HG03097 (cell line): ENCODE measurements around the gene MIX23.

Experiments
- ATAC-seq: cut with Tn5 transposase; IDR thresholded peaks from one replicate; pipeline ENCODE4 v1.9.1; 2021; ENCODE audit not compliant: unreplicated experiment, low FRiP score

The MIX23 gene

DNA sequence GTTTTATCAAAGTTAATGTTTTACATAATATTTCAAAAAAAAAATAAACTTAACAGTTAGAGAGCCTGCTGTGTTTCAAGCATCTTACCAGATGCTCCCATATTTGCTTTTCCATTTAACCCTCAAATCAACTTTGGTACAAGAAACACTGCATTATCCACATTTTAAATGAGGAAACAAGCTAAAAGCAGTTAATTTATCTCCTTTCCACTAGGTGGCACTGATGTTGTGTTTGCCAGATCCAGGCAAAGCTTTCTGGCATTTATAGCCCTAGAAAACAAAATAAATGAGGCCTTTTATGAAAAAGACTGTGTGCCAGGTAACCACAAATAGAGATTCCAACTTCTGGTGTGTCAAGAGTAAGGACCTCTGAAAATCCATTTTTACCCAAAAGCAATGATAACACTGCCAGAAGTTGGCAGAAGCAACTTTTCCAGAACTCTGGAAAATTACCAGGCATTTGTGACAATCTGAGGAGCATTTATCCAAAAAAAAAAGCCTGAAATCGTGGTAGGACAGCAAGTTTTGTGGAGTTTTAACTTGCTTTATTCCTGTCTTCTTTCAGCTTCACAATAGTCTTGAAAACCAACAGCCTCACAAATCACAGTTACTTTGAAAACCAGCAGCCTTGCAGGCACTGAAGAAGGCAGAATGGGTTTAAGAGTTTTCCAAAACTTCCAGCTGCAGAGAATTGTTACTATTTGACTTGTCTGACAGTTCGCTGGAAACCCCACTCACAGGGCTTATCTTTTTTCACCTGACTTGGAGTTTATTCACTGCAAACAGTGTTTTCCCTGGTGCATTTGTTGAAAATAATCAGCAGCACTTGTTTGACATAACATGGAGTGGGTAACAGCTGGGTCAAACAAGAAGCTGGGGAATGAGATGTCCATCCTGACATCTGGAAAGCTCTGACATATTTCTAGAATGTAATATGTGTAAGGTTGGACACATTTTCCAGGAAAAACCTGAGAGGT is 10.1 kb upstream of the MIX23 start:
- no peak for ATAC-seq

DNA sequence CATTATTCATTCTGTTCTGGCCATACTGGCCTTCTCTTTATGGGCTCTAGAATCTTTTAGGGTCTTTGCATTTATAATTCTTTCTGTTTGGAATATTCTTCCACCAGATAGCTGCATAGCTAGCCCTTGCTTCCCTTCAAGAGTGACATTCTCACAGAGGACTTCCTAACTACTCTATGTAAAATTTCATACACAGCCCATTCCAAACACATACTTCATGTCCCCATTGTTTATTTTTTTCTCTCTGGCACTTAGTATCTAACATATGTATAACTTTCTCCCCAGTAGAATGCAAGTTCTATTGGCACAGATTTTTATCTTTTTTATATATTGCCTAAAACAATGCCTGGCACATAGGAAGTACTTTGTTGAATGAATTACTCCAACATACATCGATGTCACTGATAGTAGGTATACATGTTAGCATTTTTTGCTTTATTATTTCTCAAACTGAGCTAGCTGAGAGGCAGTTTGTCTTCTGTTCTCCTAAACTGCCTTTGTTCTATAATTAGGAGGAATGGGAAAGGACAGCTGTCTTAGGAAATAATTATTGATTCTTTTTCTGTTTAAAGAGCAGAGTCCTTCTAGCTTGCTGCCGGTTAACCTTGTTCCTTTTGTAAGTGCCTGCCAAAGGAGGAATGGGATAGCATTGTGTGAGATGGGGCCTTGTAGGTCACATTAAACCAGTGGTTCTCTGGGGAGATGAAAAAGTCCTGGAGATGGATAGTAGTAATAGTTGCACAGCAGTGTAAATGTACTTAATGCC is 8.8 kb upstream of the MIX23 start:
- no peak for ATAC-seq

DNA sequence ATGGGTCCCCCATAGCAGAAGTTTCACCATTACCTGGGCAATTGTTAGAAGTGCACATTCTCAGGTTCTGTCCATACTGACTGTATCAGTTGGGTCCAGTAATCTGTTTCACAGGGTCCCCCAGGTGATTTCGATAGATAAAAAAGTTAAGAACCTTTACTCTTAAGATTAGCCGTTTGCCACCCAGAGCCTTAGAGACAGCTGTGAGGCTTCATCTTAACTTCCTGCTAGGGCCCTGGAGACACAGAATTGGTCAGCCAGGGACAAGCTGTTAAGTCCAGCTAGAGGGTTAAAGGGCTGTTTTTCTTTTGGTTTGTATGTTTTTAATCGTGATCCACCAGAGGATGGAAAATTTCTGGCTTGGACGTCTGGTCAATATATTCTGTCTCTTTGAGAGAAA is 7.6 kb upstream of the MIX23 start:
- no peak for ATAC-seq

DNA sequence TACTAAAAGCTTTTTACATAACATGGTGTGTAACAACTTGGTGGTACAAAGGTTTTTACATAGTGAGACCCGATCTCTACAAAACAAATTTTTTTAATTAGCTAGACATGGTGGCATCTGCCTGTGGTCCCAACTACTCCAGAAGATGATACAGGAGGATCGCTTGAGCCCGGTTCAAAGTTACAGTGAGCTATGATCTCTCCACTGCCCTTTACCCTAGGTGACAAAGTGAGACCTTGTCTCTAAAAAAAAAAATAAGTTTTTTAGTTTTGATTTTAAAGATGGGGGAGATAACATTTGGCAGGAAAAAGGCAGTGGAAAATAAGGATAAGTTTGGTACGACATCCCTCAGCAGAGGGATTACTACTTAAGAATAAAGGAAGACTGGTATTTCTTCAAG is 6.9 kb upstream of the MIX23 start:
- ATAC-seq: no peak

DNA sequence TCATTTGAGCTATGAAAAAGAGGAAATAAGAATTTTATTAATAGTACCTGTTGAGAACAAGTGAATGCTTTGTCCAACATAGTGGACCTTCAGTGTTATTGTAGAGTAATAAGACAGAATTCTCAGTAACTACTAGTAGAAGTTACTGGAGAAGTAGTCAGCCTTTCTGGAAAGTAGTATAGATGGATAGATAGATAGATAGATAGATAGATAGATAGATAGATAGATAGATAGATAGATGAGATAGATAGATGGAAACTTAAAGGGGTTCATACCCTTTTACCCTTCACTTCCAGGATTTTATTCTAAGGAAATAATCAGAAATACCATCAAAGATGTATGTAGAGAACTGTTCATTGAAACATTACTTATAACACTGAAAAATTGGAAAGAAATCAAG is 6.2 kb upstream of the MIX23 start:
- ATAC-seq: no peak

DNA sequence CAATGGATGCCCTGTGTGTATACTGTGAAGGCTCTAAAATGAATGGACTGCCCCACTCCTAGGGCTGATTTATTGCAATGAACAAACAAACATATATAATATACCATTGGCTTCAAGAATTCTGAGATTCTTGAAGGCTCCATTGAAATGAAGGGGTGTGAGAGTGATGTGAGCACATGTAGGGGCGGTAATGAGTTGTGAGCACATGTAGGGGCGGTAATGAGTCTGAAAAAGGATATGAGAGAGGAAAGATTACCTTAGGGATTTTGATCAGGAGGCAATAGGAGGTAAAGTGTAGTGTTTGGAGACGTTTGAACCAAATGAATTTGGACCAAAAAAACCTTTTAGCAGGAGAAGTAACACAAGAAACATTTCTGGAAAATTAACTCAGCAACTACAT is 4.7 kb upstream of the MIX23 start:
- no peak for ATAC-seq

DNA sequence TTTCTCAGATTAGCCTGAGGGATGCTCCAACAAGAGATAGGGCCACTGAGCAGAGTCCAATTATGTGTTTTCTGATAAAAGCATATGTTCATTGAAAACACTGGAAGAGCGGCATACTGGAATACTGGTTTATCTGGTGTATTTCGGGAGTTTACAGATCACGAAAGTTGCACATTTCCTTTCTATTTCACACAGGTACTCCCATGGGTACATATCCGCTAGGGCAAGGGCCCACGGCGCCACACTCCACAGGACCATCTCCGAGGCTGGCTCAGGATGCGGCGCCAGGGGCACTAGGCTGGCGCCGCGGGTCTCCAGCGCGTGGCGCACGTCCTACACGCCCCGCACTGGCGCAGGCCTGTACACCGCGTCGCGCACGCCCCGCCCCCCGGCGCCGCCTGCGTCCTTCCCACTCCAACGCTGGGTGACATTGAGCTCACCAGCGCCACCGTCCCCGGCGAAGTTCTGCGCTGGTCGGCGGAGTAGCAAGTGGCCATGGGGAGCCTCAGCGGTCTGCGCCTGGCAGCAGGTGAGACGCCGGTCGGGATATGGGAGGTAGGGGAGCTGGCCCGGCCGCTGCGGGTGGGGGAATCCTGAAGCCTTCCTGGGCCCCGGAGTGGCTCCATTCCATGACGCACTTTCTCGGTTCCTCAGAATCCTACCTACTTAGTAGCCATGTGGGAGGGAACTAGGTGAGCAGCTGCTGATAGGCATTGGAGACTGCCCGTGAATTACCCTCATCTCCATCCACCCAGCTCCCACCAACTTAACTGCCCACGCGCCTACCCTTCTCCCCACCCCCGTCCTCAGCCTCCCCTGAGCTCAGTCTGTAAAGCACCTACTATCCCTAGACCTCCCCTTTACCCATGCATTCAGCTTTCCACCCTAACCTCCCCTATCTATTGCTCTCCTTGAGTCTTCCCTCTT is 1.0 kb upstream of the MIX23 start, which contains the start of gene FAM162A:
TSS of gene FAM162A (plus strand) at position 412 of the 927 bp plus-strand sequence. CDS start at position 496, 84 bp downstream.
- ATAC-seq: peak; percentile 84

DNA sequence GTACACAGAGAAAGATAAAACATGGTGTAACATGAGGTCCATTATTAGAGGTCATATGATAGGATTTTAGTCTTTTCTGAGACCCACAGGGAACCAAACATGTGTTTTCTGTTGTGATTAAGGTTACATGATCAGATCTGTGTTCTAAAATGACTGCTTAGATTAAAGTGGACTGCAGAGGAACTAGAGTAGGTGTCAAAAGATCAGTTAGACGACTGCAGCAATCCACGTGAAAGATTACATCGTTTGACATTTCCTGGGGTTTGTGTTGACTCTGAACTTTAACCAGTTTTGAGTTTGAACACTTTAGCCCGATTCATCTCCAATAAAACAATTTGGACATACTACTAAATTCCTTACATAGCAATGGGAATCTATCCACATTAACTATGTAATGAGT is 5.1 kb downstream of the MIX23 start:
- ATAC-seq: no peak

DNA sequence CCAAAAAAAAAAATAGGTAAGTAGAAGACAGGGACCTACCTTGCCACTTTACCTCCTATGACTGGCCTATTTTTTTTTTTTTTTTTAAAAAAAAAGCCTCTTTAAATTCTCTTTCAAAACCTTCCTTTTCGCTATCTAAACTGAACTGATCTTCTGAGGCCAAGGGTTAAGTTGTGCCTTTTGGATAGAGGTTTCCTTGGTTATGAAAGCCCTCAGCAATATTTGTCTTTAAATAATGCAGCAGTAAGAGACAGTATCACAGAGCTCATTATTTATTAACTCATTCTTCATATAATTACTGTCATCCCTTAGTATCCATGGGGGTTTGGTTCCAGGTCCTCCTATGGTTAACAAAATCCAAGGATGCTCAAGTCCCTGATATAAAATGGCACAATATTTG is 9.0 kb downstream of the MIX23 start:
- no peak for ATAC-seq

DNA sequence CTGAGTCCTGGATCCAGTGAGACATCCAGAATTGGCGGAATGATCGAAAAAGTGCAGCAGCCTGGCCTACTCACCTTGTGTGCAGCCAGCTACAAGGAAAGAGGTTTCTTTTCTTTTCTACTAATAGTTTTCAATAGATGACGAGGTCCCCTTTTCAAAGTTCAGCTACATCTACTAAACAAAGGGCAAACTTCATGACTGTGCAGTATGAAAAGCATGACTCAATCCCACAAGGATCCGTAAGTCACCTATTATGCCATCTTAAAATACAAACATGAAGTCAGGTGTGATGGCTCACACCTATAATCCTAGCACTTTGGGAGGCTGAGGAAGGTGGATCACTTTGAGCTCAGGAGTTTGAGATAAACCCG is 16.7 kb downstream of the MIX23 start:
- no peak for ATAC-seq

DNA sequence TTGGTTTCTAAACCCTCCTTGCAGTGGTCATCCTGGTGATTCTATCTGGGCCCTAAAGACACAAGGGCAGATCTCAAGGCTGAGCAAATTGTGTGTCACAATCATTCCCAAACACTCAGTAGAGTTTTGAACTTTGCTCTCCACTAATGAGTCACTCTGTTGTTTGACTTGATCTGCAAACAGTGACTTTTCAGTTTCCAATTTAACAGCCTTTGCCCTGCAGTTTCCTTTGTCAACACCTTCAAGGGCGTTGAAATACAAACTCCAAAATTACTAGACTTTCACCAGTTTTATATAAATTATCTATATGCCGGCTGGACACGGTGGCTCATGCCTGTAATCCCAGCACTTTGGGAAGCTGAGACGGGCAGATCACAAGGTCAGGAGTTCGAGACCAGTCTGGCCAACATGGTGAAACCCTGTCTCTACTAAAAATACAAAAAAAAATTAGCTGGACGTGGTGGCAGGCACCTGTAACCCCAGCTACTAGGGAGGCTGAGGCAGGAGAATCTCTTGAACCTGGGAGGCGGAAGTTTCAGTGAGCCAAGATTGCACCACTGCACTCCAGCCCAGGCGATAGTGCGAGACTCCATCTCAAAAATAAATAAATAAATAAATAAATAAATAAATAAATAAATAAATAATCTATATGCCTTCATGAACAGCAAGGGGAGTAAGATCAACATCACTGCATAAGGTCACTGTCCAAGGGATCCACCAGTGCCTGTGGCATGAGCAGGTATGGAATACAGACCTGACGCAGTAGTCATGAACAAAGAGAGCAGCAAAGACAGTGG is 17.3 kb downstream of the MIX23 start:
- ATAC-seq: peak; percentile 70

DNA sequence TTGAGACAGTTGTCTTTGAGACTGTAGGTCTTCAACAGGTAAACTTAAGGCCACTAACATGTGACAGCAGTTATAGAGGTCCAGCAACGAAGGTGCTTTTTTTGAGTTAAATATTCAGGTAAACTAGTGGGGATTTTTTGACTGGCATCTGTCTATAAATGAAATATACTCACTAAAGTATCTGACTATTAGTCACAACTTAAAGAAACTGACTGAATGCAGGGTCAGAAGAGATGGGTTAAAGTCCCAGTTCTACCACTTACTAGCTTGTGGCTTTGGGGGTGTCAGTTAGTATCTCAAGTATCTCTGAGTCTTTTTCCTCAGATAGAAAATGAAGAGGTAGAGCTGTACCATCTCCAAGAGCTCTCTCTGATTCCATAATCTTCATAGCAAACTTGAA is 18.0 kb downstream of the MIX23 start:
- ATAC-seq: peak; percentile 29

DNA sequence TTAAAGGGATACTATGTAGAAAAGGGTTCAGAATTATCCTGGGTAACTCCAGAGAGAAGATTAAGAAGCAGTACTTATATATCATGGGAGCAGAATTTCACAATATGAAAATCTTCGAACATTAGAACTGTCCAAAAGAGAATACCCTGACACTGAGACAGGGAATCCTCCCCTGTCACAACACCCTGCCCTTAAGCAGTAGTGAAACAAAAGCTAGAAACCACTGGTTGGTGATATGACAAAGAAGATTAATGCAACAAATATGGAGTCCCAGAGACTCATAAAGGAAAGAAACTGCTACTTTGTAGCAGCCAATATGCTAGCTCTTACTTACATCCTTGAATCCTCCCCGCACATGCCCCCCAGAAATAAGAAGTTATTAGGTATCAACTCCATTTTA is 18.5 kb downstream of the MIX23 start:
- no peak for ATAC-seq

DNA sequence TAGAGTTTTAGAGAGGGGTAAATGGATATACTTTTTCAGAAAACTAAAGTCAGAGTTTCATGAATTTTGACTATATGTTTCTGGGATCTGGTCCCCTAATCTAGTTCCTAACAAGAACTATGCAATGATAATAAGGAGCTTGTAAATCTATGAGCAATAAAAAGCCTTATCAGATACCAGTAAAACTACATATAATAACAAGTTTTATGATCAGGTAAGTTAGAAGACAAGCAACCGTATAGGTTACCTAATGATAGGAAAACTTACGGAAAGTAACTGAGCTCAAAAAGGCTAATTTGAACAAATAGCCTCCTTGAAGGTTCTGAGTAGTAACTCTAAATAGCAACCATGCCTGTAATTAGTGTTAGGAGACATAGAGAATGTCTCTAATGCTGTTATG is 21.0 kb downstream of the MIX23 start:
- ATAC-seq: no peak

DNA sequence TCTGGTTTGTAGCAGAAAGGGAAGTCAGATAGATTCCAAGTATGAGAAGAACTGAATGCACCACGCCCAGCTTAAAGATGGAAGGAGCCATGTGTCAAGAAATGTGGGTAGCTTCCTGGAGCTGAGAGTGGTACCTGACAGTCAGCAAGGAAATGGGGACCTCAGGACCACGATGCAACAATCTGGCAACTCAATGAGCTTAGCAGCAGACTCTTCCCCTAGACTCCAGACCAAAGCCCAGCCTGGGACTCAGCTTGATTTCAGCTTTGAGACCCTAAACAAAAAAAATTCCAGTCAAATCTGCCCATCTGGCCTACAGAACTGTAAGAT is 24.4 kb downstream of the MIX23 start:
- ATAC-seq: no peak

DNA sequence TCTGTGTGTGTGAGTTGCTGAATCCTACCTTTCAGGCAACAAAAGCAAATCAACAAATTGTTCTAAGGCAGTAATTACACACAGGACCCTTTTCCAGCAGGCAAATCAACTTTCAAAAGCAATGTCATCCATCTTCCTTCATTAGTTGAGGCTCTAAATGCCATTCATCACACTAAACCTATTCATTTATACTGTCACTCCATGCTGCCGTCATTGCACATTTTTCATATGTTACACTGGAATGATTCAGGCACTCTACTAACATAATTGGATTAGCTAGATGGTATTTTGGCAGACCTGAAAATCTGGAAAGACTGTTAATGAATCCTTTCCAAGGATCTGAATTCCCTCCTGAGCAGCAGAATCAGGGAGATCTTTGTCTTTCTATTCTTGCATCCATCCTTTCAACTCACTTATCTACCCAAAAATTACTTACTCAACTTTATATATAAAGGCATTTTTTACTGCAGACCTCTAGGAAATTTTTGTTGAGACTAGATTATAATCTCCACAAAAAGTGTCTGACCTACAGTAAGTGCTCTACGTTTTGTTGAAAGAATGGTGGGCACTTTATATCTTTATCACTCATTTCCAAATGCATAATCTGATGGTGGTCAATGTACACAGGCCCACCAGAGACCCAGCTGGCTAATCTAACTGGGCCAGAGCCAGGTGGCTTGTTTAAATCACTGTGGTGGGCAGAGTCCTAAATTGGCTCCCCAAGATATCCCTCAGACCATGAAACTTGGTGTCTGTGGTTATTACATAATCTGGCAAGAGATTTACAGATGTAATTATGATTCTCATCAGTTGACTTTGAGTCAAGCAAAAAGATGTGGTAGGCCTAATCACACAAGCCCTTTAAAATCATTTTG is 25.0 kb downstream of the MIX23 start:
- ATAC-seq: no peak

DNA sequence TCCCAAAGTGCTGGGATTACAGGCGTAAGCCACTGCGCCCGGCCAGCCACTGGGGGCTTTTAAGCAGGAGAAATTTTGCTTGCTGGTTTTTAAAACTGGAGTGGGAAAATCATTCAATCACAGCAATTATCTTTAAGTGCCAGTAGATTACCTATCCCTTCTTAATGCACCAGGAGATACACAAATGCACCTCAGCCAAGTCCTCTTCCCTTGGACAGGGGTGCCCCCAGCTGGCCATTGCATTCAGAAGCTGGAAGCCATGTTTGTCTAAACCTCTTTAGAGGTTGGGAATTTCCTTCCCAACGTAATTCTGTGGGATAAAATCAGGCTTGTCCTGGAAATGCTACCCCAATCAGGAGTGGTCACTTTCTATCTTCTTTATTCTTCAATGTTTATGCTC is 26.6 kb downstream of the MIX23 start:
- ATAC-seq: no peak

DNA sequence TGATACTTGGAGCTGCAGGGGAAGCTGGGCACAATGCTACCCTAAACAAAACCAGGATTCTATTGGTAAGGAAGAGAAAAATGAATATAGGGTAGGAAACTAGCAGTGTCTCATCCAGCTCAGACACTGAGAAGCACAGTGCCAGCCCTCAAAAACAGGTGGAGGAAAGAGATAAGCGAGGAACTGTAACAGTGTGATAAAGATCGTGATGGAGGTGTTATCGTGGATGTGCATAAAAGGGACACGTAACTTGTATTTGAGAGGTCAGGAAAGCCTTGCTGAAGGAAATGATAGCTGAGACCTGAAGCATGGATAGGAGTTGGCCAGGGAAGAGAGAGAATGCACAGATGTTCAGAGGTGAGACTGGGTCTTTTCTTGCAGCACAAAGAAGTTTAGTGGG is 27.4 kb downstream of the MIX23 start:
- no peak for ATAC-seq

DNA sequence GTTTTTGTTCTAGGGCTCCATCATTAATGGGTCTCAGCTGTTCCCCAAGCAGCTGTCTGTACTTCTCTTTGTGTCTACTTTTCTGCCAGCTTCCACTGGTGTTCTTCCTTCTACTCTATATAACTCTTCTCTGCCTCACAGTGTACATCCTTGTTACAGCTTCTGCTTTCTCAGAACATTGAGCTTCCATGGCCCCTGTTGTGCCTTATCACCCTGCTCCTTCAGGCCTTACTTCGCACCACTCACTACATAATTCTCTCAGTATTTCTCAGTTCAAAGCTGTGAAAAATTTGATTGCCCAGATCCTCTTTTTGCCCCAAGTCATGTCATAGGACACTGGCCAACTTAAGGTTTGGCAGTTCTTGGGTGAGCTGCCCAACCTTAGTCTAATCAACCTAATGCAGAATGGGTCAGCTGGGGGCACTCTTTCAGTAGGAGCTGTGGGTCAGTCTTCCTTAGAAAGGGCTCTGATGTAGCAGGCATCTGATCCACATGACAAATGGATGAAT is 29.1 kb downstream of the MIX23 start:
- ATAC-seq: no peak
